Hepatocyte (in vitro differentiated cells): Measurements from ENCODE around the gene MCRS1. TPM values are rescaled to one million over a fixed set of nuclear protein-coding genes. Genes with fewer than 3 reads are reported as not detected.
"Not testable (repeated sequence)": the region's sequence is repeated elsewhere in the genome, so short reads cannot be mapped to it uniquely, and the experiment has no call there.

Experiments used
- DNase-seq: peaks from one replicate; pipeline ENCODE4 v3.0.0-alpha.2; 2016; ENCODE audit warnings: low spot score
- H2AFZ ChIP-seq: fragments of 200-600 bp; sonication (generic); 2 replicates; pipeline ENCODE4 v1.6.0; 2016; ENCODE audit warnings: antibody characterized with exemption, mild to moderate bottlenecking
- H3K27ac ChIP-seq: fragments of 200-600 bp; sonication (generic); 2 replicates; pipeline ENCODE4 v1.5.1; 2016; ENCODE audit warnings: mild to moderate bottlenecking
- H3K27me3 ChIP-seq: fragments of 200-600 bp; sonication (generic); 2 replicates; pipeline ENCODE4 v1.6.1; 2016
- H3K36me3 ChIP-seq: fragments of 200-600 bp; sonication (generic); replicated peaks from 2 replicates; pipeline ENCODE4 v1.5.1; 2016; ENCODE audit warnings: low read depth; ENCODE audit not compliant: insufficient read depth
- H3K4me1 ChIP-seq: fragments of 200-600 bp; sonication (generic); 2 replicates; pipeline ENCODE4 v1.5.1; 2016; ENCODE audit warnings: mild to moderate bottlenecking, moderate library complexity; ENCODE audit not compliant: insufficient read depth
- H3K4me2 ChIP-seq: fragments of 200-600 bp; sonication (generic); 2 replicates; pipeline ENCODE4 v1.6.0; 2016
- H3K4me3 ChIP-seq: fragments of 200-600 bp; sonication (generic); 2 replicates; pipeline ENCODE4 v1.5.1; 2016; ENCODE audit warnings: mild to moderate bottlenecking
- H3K79me2 ChIP-seq: fragments of 200-600 bp; sonication (generic); 2 replicates; pipeline ENCODE4 v1.6.0; 2017; ENCODE audit warnings: mild to moderate bottlenecking
- H3K9me2 ChIP-seq: fragments of 200-600 bp; sonication (generic); replicated peaks from 2 replicates; pipeline ENCODE4 v1.6.0; 2017; ENCODE audit warnings: mild to moderate bottlenecking; ENCODE audit not compliant: insufficient read depth
- H3K9me3 ChIP-seq: fragments of 200-600 bp; sonication (generic); 2 replicates; pipeline ENCODE4 v1.5.1; 2016; ENCODE audit warnings: low read depth, mild to moderate bottlenecking
- H4K20me1 ChIP-seq: fragments of 200-600 bp; sonication (generic); 2 replicates; pipeline ENCODE4 v1.6.0; 2016; ENCODE audit warnings: mild to moderate bottlenecking; ENCODE audit not compliant: insufficient read depth, poor library complexity, severe bottlenecking
- EZH2 ChIP-seq: fragments of 200-600 bp; sonication (generic); IDR thresholded peaks from 2 replicates; pipeline ENCODE4 v1.6.1; 2016; ENCODE audit warnings: antibody characterized with exemption, mild to moderate bottlenecking, borderline replicate concordance
- EZH2phosphoT487 ChIP-seq: fragments of 200-600 bp; sonication (generic); IDR thresholded peaks from one replicate; pipeline ENCODE4 v1.6.1; 2018; ENCODE audit warnings: antibody characterized with exemption, mild to moderate bottlenecking, low read depth, moderate library complexity; ENCODE audit not compliant: unreplicated experiment, severe bottlenecking
- WGBS: methylation state at CpG from one replicate; pipeline ENCODE4 v1.1.6; 2016; ENCODE audit warnings: low lambda C conversion rate; ENCODE audit errors: missing lambda C conversion rate; 5-methylcytosine and 5-hydroxymethylcytosine counted together
- polyA plus RNA-seq: library from polyadenylated mRNA; unstranded; fragments of >200 nt; fragmentation: Nextera tagmentation; extraction: Ambion mirVana; gene quantifications from 2 replicates; pipeline ENCODE4 v1.2.1, GENCODE V29; 2016
- total RNA-seq: library from RNA; depleted of rRNA; stranded (reverse); fragments of >200 nt; gene quantifications from 2 replicates; pipeline ENCODE4 v1.2.3, GENCODE V29; 2014
- TF ChIP-seq, protein P1 (sequence below): fragments of 200-600 bp; sonication (generic); IDR thresholded peaks from 2 replicates; pipeline ENCODE4 v1.5.1; 2016; ENCODE audit warnings: antibody characterized with exemption, mild to moderate bottlenecking; ENCODE audit not compliant: poor library complexity

Gene MCRS1
- total and polyA plus RNA-seq, 2 experiments from 2014 or later: 51.4 to 57.7 TPM

DNA sequence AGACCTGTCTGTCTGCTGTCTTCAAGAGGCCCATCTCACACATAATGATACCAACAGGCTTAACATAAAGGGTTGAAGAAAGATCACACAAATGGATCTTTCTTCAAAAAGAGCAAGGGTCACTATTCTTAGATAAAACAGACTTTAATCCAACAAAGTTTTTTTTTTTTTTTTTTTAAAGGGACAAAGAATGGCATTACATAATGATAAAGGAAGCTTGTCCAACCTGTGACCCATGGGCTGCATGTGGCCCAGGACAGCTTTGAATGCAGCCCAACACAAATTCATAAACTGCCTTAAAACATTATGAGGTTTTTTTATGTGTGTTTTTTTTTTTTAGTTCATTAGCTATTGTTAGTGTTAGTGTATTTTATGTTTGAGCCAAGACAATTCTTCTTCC is 44.3 kb upstream of the MCRS1 start:
- Histone ChIP-seq H3K4me1 (no peaks in the 10 kb centered on the region), H2AFZ (no peak overlapping the region), H3K4me3 (no peak overlapping the region), H3K4me2 (no peak overlapping the region), H3K36me3 (no peaks in the 10 kb centered on the region), H3K9me3 (no peaks in the 10 kb centered on the region), H3K79me2 (no peaks in the 10 kb centered on the region), H3K27ac (no peak overlapping the region), H3K27me3 (no peaks in the 10 kb centered on the region), H4K20me1 (no peaks in the 10 kb centered on the region), H3K9me2 (no peaks in the 10 kb centered on the region)
- TF ChIP-seq, protein P1, sequence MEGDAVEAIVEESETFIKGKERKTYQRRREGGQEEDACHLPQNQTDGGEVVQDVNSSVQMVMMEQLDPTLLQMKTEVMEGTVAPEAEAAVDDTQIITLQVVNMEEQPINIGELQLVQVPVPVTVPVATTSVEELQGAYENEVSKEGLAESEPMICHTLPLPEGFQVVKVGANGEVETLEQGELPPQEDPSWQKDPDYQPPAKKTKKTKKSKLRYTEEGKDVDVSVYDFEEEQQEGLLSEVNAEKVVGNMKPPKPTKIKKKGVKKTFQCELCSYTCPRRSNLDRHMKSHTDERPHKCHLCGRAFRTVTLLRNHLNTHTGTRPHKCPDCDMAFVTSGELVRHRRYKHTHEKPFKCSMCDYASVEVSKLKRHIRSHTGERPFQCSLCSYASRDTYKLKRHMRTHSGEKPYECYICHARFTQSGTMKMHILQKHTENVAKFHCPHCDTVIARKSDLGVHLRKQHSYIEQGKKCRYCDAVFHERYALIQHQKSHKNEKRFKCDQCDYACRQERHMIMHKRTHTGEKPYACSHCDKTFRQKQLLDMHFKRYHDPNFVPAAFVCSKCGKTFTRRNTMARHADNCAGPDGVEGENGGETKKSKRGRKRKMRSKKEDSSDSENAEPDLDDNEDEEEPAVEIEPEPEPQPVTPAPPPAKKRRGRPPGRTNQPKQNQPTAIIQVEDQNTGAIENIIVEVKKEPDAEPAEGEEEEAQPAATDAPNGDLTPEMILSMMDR: no peak
- TF ChIP-seq EZH2 (no peak), EZH2phosphoT487 (no peak)
- no peak for DNase-seq

DNA sequence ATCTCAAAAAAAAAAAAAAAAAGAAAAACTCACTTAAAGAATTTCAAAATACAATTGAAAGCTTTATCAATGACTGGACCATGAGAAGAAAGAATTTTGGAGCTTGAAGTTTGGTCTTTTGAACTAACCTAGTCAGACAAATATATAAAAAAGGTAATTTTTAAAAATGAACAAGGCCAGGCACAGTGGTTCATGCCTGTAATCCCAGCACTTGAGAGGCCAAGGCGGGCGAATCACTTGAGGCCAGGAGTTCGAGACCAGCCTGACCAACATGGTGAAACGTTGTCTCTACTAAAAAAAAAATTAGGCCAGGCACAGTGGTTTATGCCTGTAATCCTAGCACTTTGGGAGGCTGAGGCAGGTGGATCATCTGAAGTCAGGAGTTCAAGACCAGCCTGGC is 42.8 kb upstream of the MCRS1 start:
- 100% methylated on average over 4 of the region's 4 CpGs for WGBS
- H2AFZ ChIP-seq, H3K36me3 ChIP-seq, H3K4me2 ChIP-seq, DNase-seq, H3K27me3 ChIP-seq, H3K4me1 ChIP-seq, H4K20me1 ChIP-seq, H3K9me3 ChIP-seq, H3K9me2 ChIP-seq, H3K4me3 ChIP-seq, H3K79me2 ChIP-seq, H3K27ac ChIP-seq: not testable (repeated sequence)

DNA sequence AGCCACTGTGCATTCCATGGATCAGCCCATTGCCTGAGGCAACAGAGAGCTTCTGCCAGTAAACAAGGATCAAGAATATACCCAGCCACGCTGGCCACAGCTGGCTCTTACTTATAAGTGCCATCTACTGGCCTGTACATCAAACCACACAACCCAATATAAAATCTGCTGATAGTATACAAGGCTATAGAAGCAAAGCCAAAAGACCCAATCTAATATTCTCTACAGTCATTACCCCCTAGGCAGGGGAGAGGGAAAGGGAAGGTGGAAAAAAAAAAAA is 41.9 kb upstream of the MCRS1 start:
- no peak overlapping the region for H3K4me3 ChIP-seq
- no peak overlapping the region for H3K27ac ChIP-seq
- 87% methylated on average over 1 of the region's 1 CpG for WGBS
- H3K27me3 ChIP-seq: no peaks in the 10 kb centered on the region
- no peak for TF ChIP-seq EZH2
- no peak overlapping the region for H3K4me2 ChIP-seq
- H3K4me1 ChIP-seq: no peaks in the 10 kb centered on the region
- no peaks in the 10 kb centered on the region for H3K9me3 ChIP-seq
- no peaks in the 10 kb centered on the region for H3K36me3 ChIP-seq
- no peaks in the 10 kb centered on the region for H4K20me1 ChIP-seq
- H2AFZ ChIP-seq: no peak overlapping the region
- DNase-seq: no peak
- H3K9me2 ChIP-seq: no peaks in the 10 kb centered on the region
- H3K79me2 ChIP-seq: no peaks in the 10 kb centered on the region

DNA sequence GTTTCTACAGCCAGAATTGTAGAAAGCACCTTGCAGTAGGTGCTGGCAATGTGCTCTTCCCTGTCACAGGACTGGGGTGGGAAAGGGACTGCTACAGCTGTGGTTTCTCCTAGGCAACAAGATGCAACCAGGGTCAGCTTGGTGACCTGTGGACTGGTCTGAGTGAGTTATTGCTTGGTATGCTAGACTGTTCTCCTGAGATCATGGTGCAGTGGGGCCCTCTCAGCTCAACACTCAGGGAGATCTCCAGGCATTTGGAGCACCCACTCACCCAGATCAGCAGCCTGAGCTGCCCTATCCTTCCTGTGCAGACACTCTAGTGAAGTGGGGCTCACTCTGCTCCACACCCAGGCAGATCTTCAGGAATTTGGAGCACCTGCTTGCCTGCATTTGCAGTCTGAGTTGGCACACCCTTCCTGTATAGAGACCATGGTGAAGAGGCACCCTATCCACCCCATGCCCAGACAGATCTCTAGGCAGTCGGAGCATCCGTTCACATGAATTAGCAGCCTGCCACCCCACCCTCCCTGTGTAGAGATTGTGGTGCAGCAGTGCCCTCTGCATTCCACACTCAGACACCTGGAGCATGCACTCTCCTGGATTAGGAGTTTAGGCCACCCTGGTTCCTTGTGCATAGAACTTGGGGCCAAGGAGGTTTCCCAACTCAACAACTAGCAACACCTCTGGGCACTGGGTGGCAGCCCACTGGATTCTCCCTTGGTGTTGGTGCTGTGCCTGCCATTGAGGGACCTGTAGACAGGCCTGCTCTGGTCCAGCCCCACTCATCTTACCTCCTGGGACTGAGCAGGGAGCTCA is 41.3 kb upstream of the MCRS1 start:
- TF ChIP-seq, protein P1: no peak
- TF ChIP-seq EZH2phosphoT487: no peak
- no peak for TF ChIP-seq EZH2
- DNase-seq: no peak
- H3K4me2 ChIP-seq: no peak overlapping the region
- H3K27me3 ChIP-seq: no peaks in the 10 kb centered on the region
- H3K27ac ChIP-seq: no peak overlapping the region
- 100% methylated on average over 2 of the region's 2 CpGs for WGBS
- H3K9me3 ChIP-seq: no peaks in the 10 kb centered on the region
- no peaks in the 10 kb centered on the region for H3K9me2 ChIP-seq
- H3K4me1 ChIP-seq: no peaks in the 10 kb centered on the region
- no peak overlapping the region for H2AFZ ChIP-seq
- H3K36me3 ChIP-seq: no peaks in the 10 kb centered on the region
- H4K20me1 ChIP-seq: no peaks in the 10 kb centered on the region
- H3K4me3 ChIP-seq: no peak overlapping the region
- H3K79me2 ChIP-seq: no peaks in the 10 kb centered on the region

DNA sequence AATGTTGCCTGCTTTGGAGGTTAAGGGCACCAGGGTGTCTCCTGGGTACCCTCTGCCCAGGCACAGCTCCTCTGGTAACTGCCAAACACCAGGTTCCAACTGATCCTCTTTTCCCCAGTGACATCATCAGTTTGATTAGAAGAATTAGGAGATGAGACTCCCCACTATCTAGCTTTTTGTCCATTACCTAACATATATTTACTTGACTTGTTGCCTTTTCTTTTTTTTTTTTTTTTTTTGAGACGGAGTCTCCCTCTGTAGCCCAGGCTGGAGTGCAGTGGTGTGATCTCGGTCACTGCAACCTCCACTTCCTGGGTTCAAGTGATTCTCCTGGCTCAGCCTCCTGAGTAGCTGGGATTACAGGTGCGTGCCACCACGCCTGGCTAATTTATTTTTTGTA is 37.6 kb upstream of the MCRS1 start, which contains the start of gene FAM186B:
TSS of gene FAM186B (minus strand) at position 101 of the 400 bp plus-strand sequence. CDS start 162 bp downstream, outside the sequence.
- H3K27ac ChIP-seq, H4K20me1 ChIP-seq, H3K4me3 ChIP-seq, H3K36me3 ChIP-seq, H3K27me3 ChIP-seq, H3K79me2 ChIP-seq, H3K9me3 ChIP-seq, H3K4me1 ChIP-seq, H3K9me2 ChIP-seq, DNase-seq, H2AFZ ChIP-seq: not testable (repeated sequence)
- WGBS: 90% methylated on average over 4 of the region's 4 CpGs
- peak within 1 kb of the TSS; percentile 35 for H3K4me2 ChIP-seq
